Glomerular visceral epithelial cell (primary cell): ENCODE measurements around the gene GRIN2B.
A peak's percentile ranks its signal among the peaks of the same experiment; 100 is the strongest.

Source experiments
- DNase-seq: peaks from one replicate; pipeline ENCODE4 v3.0.0-alpha.2; 2016; ENCODE audit errors: extremely low spot score

GRIN2B gene

DNA sequence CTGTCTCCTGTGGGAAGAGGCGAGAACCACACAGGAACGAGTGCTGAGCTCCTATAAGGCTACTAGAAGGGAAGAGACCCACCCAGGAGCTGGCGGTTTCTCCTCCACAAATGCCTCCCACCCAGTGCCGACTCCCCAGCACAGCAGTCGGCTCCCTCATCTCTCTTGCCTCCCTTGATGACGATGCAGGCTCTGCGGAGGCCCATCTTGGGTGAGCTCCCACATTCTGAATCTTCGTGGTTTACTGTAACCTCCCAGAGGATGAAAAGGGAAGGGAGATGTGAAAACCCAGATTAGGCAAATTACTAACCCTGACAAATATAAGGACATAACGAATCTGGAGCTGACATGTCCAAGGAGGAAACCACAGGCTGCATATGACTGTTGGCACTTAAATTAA, 23.8 kb downstream of the GRIN2B start:
- DNase-seq = no peak

DNA sequence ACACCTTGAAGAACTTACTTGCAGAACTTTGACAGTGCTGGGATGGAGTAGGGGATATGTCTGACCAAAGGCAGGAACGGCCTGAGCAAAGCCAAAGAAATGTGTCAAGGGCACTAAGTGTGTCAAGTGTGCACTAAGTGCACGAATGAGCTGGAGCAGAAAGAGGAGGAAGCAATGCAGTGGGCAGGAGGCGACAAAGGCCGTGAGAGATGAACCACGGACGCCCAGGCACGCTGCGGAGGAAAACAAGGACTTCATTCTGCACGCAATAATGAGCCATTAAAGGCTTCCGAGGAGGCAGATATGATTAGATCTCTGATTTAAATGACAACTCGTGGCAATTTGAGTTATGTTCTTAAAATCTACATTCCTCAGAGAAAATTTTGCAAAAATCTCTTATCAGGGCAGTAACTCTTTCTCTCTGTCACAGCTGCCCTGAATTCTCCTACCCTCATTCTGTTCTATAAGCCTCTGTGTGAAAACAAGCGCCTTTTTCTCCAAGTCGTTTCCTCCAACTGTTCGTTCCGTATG, 25.3 kb downstream of the GRIN2B start:
- DNase-seq = no peak

DNA sequence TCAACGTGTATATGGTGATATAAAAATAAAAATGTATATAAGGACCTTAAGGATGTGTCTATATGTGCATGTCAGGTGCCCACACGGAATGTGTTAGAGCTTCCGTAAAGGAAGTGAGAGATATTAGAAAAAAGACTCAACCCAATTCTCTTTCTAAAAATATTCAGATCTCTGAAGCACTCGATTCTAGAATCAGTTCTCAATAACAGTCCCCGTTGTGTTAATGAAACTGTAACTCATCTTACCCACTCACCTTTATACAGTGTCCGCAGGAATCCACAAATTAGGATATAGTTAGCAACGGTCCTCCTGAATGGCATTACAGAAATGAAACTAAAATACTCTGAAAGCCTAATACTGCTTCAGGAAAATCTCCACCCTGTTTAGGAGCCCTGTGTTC, 29.3 kb downstream of the GRIN2B start:
- DNase-seq = no peak

DNA sequence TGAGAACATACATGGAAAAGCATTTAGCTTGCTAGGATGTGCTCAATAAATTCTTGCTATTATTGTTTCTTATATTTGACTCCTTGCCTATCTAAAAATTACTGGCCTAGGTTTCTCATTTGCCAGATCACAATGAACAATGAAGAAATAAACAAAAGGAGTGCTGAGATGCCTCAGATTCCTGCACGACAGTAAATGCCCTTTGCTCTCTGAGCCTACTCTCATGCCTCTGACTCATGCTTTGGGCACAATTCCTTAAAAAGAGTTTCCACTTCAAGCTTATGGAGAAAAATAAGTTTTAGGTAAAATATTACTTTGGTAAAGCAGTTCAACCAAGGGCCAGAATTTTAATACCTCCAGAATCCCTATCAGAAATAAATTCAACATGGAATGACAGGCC, 30.9 kb downstream of the GRIN2B start:
- DNase-seq = peak; percentile 17

DNA sequence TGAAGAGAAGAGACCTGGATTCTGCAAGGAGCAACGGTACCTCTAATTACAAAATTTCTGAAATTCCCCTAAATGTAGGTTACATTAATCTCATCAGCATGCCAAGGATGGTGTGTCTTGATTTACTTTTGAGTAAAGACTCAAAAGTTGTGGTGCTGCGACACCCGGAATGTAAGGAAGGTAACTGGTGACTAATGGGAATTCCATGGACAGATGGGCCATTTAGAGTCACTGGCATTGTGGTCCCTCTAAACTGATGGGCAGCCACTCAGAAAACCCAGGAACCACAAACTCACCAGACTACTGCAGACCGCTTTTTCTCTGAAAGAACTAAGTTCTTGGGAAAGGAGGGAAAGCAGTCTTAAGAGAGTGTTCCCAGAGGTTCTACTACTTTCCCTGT, 32.8 kb downstream of the GRIN2B start:
- DNase-seq = peak; percentile 65

DNA sequence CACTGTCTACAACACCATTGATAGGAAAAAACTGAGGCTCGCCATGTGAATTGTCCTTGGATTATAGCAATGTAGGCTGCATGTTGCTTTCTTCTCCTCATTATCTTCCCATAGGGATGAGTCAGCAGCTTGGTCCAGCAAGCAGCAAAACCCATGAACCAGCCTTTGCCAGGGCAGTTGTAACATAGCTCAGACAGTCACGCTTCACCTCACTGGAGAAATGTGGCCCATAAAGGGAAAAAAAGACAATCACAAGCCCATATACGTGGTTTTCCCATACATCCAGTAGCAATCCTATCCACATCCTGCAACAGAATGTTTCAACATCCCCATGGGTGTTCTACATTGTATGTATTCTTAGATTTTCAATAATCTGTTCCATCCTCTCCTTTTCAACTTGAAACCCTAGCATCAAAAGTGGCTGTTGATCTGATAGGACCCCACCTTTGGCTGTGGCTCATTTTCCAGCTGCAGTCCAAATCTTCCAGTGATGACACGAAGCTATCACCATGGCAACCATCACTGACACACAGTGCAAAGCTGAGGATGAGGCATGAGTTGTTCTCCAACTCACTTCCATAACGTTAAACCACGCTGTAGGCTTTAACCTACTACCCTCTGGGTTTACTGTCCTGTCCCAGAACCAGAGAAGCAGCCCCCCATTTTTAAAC, 34.0 kb downstream of the GRIN2B start:
- DNase-seq = peak; percentile 89

DNA sequence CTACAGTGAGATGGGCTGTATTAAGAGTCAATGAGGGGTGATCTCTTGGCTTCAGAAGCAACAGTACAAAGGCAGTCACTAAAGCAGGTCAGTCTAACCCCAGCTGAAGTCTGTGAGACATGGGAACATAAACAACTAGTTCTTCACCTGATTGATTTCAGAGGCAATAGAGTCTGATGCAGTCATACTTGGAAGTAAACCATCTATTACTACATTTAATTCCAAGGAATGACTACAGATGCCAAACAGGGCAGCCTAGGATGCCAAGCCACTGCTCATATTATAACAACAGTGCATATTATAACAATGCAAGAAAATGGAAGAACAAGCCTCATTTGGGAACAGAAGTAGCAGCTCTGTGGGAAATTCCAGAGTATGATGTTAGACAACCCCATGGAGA, 35.8 kb downstream of the GRIN2B start:
- peak; percentile 38 for DNase-seq

DNA sequence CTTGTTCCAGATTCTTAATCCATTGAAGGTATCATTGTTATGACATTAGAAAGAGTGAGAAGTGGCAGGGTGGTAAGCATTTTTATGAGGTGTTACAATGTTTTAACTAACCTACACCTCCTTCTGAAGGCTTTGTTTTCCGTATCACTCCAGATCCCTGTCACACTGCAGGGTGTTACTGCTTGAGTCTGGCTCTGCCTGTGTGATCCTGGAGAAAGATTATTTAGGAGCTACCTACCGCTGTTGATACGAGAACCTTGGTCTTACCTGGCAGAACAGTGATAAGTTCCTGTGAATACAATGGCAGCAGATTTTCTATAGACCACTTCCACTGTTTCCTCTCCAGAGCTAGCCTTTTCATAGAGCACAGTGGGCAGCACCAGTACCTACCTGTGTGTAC, 36.2 kb downstream of the GRIN2B start:
- DNase-seq = no peak

DNA sequence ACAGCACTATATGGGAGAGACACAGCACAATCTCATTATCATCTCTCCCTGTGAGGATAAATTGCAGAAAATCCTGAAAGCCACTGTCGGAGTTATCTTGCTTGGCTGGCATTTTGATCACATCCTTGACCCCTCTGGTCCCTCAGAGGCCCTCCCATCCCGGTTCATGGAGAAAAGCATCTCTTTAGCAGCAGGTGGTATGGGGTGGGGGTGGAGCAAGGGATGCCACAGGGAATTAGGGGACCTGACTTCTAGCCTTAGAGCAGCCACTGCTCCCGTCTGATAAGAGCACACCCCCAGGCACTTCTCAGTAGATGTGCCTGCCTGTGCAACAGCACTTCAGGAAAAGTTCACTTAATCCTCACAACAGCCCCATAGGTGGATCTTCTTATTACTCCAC, 38.6 kb downstream of the GRIN2B start:
- no peak for DNase-seq

DNA sequence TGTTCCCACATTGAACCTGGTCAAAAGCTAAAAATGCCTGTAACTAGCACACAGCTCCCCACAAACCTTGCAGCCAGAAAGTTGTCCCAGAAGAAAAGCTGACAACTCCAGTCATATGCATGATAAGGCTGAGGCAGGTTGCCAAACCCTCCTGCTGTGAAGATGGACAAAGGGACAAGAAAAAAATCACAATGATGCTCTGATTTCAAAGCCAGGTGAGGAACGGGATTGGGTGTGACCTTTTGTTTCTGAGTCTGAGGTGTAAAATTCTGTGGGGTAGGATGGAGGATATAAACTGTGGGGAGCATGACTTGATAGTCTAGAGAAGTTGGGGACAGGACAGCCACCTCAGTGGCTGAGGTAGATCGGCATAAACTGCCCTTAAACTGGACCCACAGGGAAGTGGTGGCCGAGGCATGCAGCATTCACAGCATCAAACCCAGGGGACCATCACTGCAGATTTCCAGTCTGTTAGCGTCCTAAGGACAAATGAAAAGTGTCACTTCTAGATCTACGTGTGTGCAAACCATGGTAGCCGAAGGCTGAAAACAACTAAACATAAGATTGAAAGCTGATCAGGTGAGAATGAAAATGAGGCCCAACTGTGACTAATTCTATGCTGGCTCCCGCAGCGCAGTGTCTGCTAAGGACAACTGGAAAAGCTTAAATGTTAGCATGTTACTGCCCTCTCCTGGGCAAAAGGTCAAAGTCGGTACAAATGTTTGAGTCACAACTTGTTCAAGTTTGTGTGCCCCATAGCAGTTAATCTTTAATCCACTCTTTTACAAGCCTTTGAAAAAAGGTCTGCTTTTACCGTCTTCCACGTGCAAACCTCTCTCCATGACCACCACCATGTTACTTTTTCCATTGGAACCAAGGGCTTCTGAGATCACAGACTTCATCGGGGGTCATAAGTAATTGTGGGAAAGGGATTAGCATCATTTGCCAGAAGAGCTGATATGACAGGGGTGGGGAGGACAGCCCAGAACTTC, 39.8 kb downstream of the GRIN2B start:
- DNase-seq = peak; percentile 83

DNA sequence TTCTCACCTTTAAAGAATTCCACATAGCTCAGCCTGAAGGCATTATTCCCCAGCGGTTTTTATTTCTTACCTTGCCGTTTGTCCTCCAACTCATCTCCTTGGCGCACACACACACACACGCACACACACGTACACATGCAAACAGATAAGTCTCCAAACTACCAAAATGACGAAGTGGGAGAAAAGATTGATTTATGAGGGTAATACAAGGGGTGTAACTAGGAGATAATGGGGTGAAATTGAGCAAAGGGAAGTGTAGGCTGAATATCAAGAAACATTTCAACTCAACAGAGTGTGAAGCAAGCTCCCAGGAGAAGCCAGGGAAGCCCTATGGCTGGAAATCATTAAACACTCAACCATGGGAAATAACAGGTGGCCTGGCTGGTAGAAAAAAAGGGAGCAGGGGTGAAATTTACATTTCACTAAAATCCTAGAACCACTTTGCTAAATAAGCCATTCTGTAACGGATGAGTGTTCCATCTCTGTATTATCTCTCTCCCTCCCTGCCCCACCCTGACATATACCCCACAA, 41.0 kb downstream of the GRIN2B start:
- DNase-seq = no peak

DNA sequence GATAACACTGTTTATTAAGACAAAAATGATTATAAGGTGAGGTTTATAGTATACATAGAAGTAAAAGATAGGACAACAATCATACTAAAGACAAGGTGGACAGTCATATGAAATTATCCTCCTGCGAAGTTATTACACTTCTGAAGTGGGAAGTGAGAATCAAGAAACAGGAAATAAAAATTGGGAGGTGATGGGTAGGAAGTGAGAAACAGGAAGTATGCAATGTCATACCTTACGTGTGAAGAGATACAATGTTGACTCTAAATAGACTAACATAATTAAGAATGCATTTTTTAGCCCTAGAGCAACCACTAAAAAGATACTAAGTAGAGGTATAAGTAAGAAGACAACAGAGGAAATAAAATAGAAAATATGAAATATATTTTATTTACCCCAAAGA, 43.7 kb downstream of the GRIN2B start:
- no peak for DNase-seq

DNA sequence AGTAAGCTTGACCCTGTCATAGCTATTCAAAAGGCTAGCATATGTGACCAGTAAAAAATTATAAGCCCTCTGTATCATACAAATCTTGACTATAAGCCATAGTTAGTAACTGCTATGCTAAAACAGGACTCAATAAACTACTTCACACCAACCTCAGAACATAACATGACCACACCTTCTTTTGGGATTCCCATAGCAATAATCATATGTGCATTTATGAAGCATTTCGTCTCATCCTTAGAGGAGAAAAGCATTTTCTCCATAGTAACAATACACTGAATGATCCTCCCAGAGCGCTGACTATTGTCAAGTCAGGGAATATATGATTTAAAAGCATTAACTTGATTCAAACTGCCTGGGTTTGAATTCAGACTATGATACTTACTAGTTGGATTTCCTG, 46.2 kb downstream of the GRIN2B start:
- DNase-seq = no peak
